SKM-1 (cell line): Measurements from ENCODE around the gene PAQR5.

Source experiments
- DNase-seq: peaks from one replicate; lab custom pipeline; 2025; ENCODE audit not compliant: unreplicated experiment; lab: John Stamatoyannopoulos, UW

The PAQR5 gene

GRCh38 chr15:69456208-69457166 lies 157.8 kb downstream of the PAQR5 start:
- no peak for DNase-seq
